HG03108 (cell line): ENCODE results near the gene RFC5.
A peak's percentile ranks its signal among the peaks of the same experiment; 100 is the strongest.
"Not testable (repeated sequence)": the region's sequence is repeated elsewhere in the genome, so short reads cannot be mapped to it uniquely, and the experiment has no call there.

Source experiments
- ATAC-seq: cut with Tn5 transposase; IDR thresholded peaks from one replicate; pipeline ENCODE4 v1.9.1; 2021; ENCODE audit warnings: moderate library complexity; ENCODE audit not compliant: unreplicated experiment

The RFC5 gene

GRCh38 chr12:118016424-118017264 is at the start of gene RFC5:
TSS of gene RFC5 (plus strand) at chr12:118016703. CDS start at chr12:118016828, 125 bp downstream.
- peak; percentile 98 for ATAC-seq

- ATAC-seq, result no peak
These were observed 49.5 kb upstream of the RFC5 start for GRCh38 chr12:117967043-117967442.

GRCh38 chr12:117967512-117967911 is 49.0 kb upstream of the RFC5 start:
- no peak for ATAC-seq

GRCh38 chr12:117968151-117968789 is 48.2 kb upstream of the RFC5 start:
- no peak for ATAC-seq

- no peak for ATAC-seq
These were observed 47.5 kb upstream of the RFC5 start, which contains the start of gene KSR2 for GRCh38 chr12:117968826-117969659. TSS of gene KSR2 (minus strand) at chr12:117968990. CDS start at chr12:117968255, 735 bp downstream.

GRCh38 chr12:117970334-117970733 is 46.2 kb upstream of the RFC5 start:
- ATAC-seq, result no peak

GRCh38 chr12:117972301-117972700 is 44.2 kb upstream of the RFC5 start:
- ATAC-seq, result no peak

- no peak for ATAC-seq
These were observed 41.5 kb upstream of the RFC5 start for GRCh38 chr12:117975006-117975405.

- ATAC-seq, result no peak
These were observed 39.1 kb upstream of the RFC5 start for GRCh38 chr12:117977373-117977772.

GRCh38 chr12:117980616-117981015 is 35.9 kb upstream of the RFC5 start:
- no peak for ATAC-seq

- ATAC-seq, result no peak
These were observed 35.2 kb upstream of the RFC5 start for GRCh38 chr12:117981267-117981666.

GRCh38 chr12:117985182-117985581 is 31.3 kb upstream of the RFC5 start:
- no peak for ATAC-seq

- ATAC-seq, result no peak
These were observed 29.6 kb upstream of the RFC5 start for GRCh38 chr12:117986705-117987469.

- ATAC-seq, result no peak
These were observed 21.7 kb upstream of the RFC5 start for GRCh38 chr12:117994551-117995438.

- ATAC-seq, result no peak
These were observed 17.8 kb upstream of the RFC5 start for GRCh38 chr12:117998719-117999118.

GRCh38 chr12:117999806-118000205 is 16.7 kb upstream of the RFC5 start:
- ATAC-seq, result not testable (repeated sequence)

- ATAC-seq, result no peak
These were observed 5.6 kb upstream of the RFC5 start for GRCh38 chr12:118010903-118011302.

- no peak for ATAC-seq
These were observed 5.1 kb upstream of the RFC5 start for GRCh38 chr12:118011377-118011776.

- ATAC-seq, result no peak
These were observed 4.5 kb upstream of the RFC5 start for GRCh38 chr12:118011961-118012360.

- no peak for ATAC-seq
These were observed 3.2 kb upstream of the RFC5 start for GRCh38 chr12:118013283-118013682.
